Activated T-cell treated with anti-CD3 and anti-CD28 coated beads, Interleukin-2, amount 50 U/mL, for 24 hours (primary cell): ENCODE data around the gene AMMECR1.
A peak's percentile ranks its signal among the peaks of the same experiment; 100 is the strongest.

Experiments
- DNase-seq: peaks from one replicate; pipeline ENCODE4 v3.0.0-alpha.2; 2020
- H3K27ac Mint-ChIP-seq: 2 replicates; pipeline ENCODE4 v1.8.0; 2020; ENCODE audit warnings: mild to moderate bottlenecking, mixed read lengths
- H3K27me3 Mint-ChIP-seq: 2 replicates; pipeline ENCODE4 v1.8.0; 2020; ENCODE audit warnings: mixed read lengths
- H3K36me3 Mint-ChIP-seq: 2 replicates; pipeline ENCODE4 v1.8.0; 2020; ENCODE audit warnings: low read depth, mixed read lengths
- H3K4me1 Mint-ChIP-seq: 2 replicates; pipeline ENCODE4 v1.8.0; 2020; ENCODE audit warnings: low read depth, mixed read lengths
- H3K4me3 Mint-ChIP-seq: 2 replicates; pipeline ENCODE4 v1.8.0; 2020; ENCODE audit warnings: mild to moderate bottlenecking, moderate library complexity, mixed read lengths
- H3K9me3 Mint-ChIP-seq: 2 replicates; pipeline ENCODE4 v1.8.0; 2020; ENCODE audit warnings: mixed read lengths

The AMMECR1 gene

DNA sequence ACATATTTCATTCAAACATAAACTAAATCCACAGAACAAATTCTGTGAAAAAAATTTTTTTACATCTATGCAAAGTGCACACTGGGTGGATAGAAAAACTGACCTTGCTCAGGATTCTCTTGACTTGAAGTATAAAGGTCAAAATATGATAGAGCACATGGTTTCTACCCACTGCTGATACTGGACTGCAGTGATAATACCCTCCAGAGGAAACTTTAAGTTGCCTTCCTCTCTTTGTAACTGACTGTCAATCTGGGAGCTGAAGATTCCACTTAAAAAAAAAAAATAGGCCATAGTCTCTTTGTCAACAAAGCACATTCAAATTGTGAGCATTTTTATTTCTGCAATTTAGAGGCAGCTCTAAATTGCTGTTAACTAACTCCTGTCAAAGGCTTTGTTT is 3.2 kb upstream of the AMMECR1 start:
- Mint-ChIP-seq H3K27ac (no peak overlapping the region), H3K4me3 (no peak overlapping the region), H3K4me1 (peaks cover 3% of the 10 kb centered on the region), H3K9me3 (no peaks in the 10 kb centered on the region), H3K27me3 (peaks cover 18% of the 10 kb centered on the region), H3K36me3 (peaks cover 7% of the 10 kb centered on the region)
- DNase-seq = no peak

GRCh38 chrX:110320381-110320987 is 2.6 kb upstream of the AMMECR1 start:
- Mint-ChIP-seq H3K27me3 (peaks cover 18% of the 10 kb centered on the region), H3K27ac (no peak overlapping the region), H3K4me3 (no peak overlapping the region), H3K4me1 (peaks cover 5% of the 10 kb centered on the region), H3K36me3 (peaks cover 7% of the 10 kb centered on the region), H3K9me3 (no peaks in the 10 kb centered on the region)
- no peak for DNase-seq

DNA sequence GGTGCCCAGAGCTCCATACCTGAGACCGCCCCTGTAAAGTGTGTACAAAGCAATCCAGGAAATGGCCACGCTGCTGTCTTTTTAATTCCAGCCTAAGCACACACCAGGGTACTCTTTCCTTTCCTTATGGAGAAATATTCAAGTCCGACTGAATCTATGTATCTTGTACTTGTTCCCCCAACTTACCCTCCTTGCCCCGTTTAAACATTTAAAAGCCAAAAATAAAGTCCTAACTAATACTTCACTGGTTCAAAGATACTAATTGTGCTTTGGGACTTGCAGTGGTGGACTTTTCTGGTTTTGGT is 731 bp upstream of the AMMECR1 start:
- peak overlapping the region; percentile 96 for H3K27ac Mint-ChIP-seq
- no peaks in the 10 kb centered on the region for H3K9me3 Mint-ChIP-seq
- no peak for DNase-seq
- H3K4me1 Mint-ChIP-seq = peaks cover 20% of the 10 kb centered on the region
- peaks cover 7% of the 10 kb centered on the region for H3K36me3 Mint-ChIP-seq
- H3K27me3 Mint-ChIP-seq = peaks cover 16% of the 10 kb centered on the region
- peak overlapping the region; percentile 85 for H3K4me3 Mint-ChIP-seq

DNA sequence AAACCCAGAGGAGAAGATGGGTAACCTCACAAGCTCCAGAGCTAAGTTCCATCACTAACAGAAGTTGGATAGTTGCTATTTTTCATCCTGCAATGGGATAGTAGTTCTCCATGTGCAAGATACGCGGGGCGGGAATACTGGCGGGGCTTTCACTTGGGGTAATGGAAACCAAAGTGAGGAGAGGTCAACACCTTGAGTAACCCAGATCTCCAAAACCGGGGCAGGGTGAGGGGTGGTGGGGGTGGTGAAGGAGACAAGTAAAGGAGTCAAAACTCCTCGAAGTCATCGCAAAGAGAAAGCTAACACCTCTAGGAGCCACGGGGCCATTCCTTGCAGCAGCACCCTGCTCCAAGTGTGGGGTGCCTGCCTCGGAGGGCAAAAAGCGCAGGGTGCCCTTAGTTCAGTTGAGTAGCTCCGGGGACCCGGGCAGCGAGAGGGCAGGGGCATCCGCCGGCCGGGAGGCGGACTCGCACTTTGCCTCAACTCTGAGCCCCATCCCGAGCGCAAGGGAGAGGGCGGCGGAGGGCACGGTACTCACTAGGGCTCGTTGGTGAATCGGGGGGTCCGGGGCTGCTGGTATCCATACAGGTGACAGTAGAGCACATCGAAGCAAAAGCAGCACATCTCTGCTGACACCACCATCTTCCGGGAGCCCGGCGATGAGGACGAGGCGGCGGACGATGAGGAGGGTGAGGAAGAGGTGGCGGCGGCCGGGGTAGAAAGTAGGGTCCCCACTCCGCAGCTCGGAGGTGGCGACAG is 645 bp downstream of the AMMECR1 start:
- DNase-seq = peak; percentile 64
- Mint-ChIP-seq H3K27ac (peak overlapping the region; percentile 83), H3K27me3 (peaks cover 18% of the 10 kb centered on the region), H3K36me3 (peaks cover 7% of the 10 kb centered on the region), H3K4me1 (peaks cover 30% of the 10 kb centered on the region), H3K9me3 (no peaks in the 10 kb centered on the region), H3K4me3 (peak overlapping the region; percentile 85)

DNA sequence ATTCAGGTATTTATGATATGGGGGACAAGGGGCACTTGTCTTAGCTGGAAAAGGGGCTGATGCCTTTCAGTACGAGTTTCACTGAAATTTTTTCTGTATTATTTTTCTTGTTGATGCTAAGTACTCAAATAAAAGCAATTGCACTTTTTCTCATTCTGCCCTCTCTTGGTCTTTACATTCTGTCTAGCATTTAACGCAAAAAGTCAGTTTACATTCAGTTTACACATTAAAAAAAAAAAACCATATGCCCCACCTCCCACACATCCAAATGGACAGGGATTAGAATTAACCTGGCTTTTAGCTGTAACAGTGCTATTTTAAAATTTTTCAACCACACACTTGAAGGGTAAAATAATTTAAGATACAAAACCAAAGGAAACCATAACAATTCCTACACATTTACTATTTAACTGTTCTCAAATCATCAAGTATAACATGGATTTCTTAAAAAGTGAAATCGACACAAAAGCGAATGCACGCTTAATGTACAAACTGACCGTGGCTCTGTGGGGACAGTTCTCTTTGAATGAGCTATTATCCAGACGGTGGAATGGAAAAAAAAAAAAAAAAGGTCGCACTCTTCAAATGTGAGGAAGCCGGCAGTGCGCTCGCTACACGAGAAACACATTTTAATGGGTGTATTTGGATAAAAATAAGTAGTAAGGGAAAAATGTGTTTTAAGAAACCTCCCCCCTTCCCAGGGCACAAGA is 1.4 kb downstream of the AMMECR1 start:
- peak overlapping the region; percentile 85 for H3K4me3 Mint-ChIP-seq
- no peak for DNase-seq
- no peaks in the 10 kb centered on the region for H3K9me3 Mint-ChIP-seq
- H3K27me3 Mint-ChIP-seq = peaks cover 18% of the 10 kb centered on the region
- peaks cover 7% of the 10 kb centered on the region for H3K36me3 Mint-ChIP-seq
- H3K27ac Mint-ChIP-seq = peak overlapping the region; percentile 83
- peaks cover 37% of the 10 kb centered on the region for H3K4me1 Mint-ChIP-seq

DNA sequence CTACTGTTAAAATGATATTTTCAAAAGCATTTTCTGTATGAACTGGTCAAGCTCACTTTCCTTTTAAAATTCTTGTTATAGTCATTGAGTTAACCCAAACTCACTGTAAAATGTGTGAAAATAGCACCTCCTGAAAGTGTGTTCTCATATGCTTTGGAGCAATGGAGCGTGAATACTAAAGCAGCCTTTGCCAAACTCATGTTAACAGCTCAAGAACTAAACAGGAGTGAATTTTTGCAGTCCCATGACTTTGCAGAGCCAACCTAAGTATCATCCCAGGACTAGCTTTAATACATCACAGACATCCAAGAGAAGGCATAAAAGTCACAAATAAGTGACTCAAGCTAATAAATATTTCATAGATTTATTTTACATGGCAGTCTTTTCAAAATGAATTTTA is 2.3 kb downstream of the AMMECR1 start:
- no peak overlapping the region for H3K27ac Mint-ChIP-seq
- peaks cover 47% of the 10 kb centered on the region for H3K4me1 Mint-ChIP-seq
- H3K9me3 Mint-ChIP-seq = no peaks in the 10 kb centered on the region
- H3K4me3 Mint-ChIP-seq = peak overlapping the region; percentile 85
- H3K36me3 Mint-ChIP-seq = peaks cover 7% of the 10 kb centered on the region
- peaks cover 21% of the 10 kb centered on the region for H3K27me3 Mint-ChIP-seq
- DNase-seq = no peak

DNA sequence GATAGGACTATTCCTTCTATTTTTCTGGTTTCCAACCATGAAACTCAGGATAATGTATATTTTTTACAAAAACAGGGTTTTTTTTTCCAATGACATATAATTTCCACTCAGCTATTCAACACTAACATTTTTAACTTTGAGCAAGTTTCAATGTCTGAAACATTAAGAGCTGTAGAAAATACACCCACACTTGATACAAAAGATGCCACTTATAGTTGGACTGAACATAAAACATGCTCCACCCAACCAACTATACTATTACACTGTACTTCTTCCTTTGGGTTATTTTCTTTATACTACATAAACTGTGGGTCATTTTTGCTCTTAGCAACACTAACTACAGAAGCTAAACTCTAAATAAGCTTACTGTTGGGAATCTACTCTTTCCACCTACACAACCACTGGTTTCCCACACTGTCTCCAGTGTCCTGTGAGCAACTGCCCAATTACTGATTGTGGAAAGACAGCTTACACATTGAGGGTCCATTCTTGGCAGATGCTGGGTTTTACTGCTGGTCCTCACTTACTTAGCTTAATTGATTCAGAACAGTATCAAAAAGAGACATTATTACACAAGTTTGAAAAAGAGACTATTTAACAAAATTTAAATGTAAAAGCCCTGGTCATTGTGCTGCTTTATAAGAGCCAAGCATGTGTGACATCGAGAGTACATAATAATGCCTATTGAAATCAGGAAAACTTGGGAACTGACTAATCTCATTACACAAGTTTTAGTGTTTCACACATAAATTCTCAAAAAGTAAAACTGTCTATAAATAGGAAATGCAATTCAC is 6.3 kb downstream of the AMMECR1 start:
- Mint-ChIP-seq H3K27ac (peak overlapping the region; percentile 73), H3K36me3 (no peaks in the 10 kb centered on the region), H3K9me3 (no peaks in the 10 kb centered on the region), H3K4me3 (peak overlapping the region; percentile 2), H3K4me1 (peaks cover 68% of the 10 kb centered on the region), H3K27me3 (peaks cover 9% of the 10 kb centered on the region)
- DNase-seq = no peak

DNA sequence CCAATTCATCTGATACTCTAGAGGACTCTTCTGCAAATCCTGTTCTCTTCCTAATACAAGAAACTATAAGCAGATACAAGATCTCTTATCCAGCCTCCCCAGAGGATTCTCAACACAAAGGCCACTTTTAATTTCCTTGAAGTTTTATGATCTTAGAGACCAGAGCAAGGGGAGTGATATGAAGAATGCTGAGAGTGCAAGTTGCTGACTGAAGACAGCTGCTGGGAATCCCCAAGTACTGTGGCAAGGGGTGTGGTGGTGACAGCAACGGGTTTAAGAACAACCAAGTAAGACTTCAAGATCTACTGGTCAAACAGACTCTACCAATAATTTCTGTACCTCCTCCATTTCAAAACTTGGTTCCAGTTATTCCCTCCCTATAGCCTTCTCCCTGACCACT is 7.0 kb downstream of the AMMECR1 start:
- no peak for DNase-seq
- Mint-ChIP-seq H3K4me1 (peaks cover 68% of the 10 kb centered on the region), H3K4me3 (no peak overlapping the region), H3K27me3 (peaks cover 9% of the 10 kb centered on the region), H3K36me3 (no peaks in the 10 kb centered on the region), H3K27ac (peak overlapping the region; percentile 73), H3K9me3 (no peaks in the 10 kb centered on the region)

- peaks cover 68% of the 10 kb centered on the region for H3K4me1 Mint-ChIP-seq
- no peaks in the 10 kb centered on the region for H3K9me3 Mint-ChIP-seq
- no peaks in the 10 kb centered on the region for H3K36me3 Mint-ChIP-seq
- H3K27me3 Mint-ChIP-seq = peaks cover 9% of the 10 kb centered on the region
- H3K4me3 Mint-ChIP-seq = no peak overlapping the region
- DNase-seq = no peak
- no peak overlapping the region for H3K27ac Mint-ChIP-seq
These were observed 7.7 kb downstream of the AMMECR1 start for GRCh38 chrX:110310000-110310790.

DNA sequence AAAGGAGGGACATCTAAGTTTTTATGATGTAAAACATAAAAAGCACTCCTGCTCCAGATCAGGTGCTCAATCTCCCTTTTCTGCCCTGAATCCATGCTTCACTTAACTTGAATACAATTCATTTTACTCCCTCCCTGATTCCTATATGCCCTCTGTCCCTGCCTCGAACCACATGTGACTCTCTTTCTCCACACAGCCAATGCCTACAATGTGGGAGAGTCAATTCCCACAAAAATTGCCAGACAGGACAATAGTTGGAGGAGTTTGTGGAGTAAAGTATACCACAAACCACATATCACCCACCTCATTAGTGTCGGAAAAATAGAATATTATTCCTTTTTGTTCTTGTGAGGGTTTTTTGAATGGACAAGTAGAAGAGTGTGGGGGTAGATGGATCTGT is 9.7 kb downstream of the AMMECR1 start:
- Mint-ChIP-seq H3K36me3 (no peaks in the 10 kb centered on the region), H3K27me3 (peaks cover 6% of the 10 kb centered on the region), H3K27ac (no peak overlapping the region), H3K9me3 (no peaks in the 10 kb centered on the region), H3K4me1 (peaks cover 64% of the 10 kb centered on the region), H3K4me3 (no peak overlapping the region)
- no peak for DNase-seq

DNA sequence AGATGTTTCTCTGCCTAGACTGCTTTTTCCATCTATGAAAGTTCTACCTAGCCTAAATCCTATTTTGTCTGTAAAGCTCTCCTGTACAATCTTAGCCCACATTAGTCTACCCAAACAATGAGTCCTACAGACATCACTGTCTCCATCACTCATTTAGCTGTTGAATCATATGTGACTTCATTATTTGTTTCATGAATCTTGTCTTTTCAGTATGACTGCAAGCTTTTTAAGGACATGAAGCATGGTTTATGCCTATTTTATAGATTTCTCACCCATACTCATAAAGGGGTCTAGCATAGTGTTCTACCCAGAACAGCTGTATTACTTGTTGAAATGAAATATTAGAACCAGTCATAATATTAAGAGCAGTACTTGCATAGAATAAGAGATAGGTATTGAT is 13.0 kb downstream of the AMMECR1 start:
- Mint-ChIP-seq H3K9me3 (no peaks in the 10 kb centered on the region), H3K27ac (no peak overlapping the region), H3K4me1 (peaks cover 43% of the 10 kb centered on the region), H3K27me3 (peaks cover 3% of the 10 kb centered on the region), H3K4me3 (no peak overlapping the region), H3K36me3 (peaks cover 7% of the 10 kb centered on the region)
- no peak for DNase-seq

DNA sequence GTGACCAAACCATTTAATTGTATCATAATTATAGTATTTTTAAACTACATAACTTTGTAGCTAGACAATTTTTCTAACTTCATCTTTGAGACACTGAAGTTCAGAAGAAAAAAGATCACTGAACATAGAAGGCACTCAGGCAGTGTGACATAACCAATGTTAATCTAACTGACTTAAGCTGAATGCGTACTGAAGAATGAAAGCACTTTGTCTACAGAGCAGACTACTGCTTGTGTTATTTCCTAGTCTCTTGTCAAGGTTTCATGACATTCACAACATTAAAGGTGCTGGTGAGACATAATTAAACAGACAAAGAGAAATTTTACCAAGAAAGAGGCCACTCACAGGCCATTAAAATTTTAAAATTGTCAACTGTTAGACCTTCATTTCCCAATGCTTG is 13.5 kb downstream of the AMMECR1 start:
- Mint-ChIP-seq H3K27me3 (peaks cover 5% of the 10 kb centered on the region), H3K36me3 (peaks cover 7% of the 10 kb centered on the region), H3K4me1 (peaks cover 38% of the 10 kb centered on the region), H3K27ac (no peak overlapping the region), H3K4me3 (no peak overlapping the region), H3K9me3 (no peaks in the 10 kb centered on the region)
- no peak for DNase-seq

- no peak overlapping the region for H3K4me3 Mint-ChIP-seq
- H3K27me3 Mint-ChIP-seq = peaks cover 3% of the 10 kb centered on the region
- DNase-seq = no peak
- peaks cover 7% of the 10 kb centered on the region for H3K36me3 Mint-ChIP-seq
- peaks cover 27% of the 10 kb centered on the region for H3K4me1 Mint-ChIP-seq
- no peaks in the 10 kb centered on the region for H3K9me3 Mint-ChIP-seq
- H3K27ac Mint-ChIP-seq = no peak overlapping the region
These were observed 14.9 kb downstream of the AMMECR1 start for GRCh38 chrX:110302975-110303374.

DNA sequence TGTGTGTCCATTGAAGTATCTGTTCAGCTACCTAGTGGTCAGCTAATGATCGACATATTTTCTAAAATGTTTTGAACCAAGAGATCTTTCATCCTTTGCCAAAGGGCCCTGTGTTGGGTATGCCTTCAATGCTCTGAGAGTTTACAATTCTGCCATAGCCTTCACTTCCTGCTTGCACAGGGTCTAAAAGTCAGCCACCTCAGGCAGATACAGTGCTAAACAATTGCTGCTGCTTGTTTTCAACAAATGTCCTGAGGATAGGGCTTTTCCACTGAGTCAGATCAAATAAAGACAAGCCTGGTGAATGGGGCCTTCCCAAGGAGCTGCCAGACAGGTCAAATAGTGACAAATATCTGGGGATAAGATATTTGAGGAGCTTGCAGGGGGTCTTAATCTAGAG is 16.7 kb downstream of the AMMECR1 start:
- peaks cover 16% of the 10 kb centered on the region for H3K36me3 Mint-ChIP-seq
- peaks cover 25% of the 10 kb centered on the region for H3K4me1 Mint-ChIP-seq
- no peak overlapping the region for H3K4me3 Mint-ChIP-seq
- H3K27me3 Mint-ChIP-seq = peaks cover 3% of the 10 kb centered on the region
- H3K27ac Mint-ChIP-seq = no peak overlapping the region
- H3K9me3 Mint-ChIP-seq = peaks cover 11% of the 10 kb centered on the region
- no peak for DNase-seq
